Measurements from ENCODE around the gene PELI1. TPM values are rescaled to one million over a fixed set of nuclear protein-coding genes. Genes with fewer than 3 reads are reported as not detected.

The PELI1 gene
- total and polyA plus RNA-seq, 2 of the 8 experiments (the other 6 are each of a cell fraction or from before 2014, with no cell fraction given): 21.8 to 57.1 TPM

- FAIRE-seq (no peak), DNase-seq (ENCODE audit: low read depth in 1 of 2, low spot score in 2 of 2) (no peak)
- Histone ChIP-seq H3K4me2 (ENCODE audit: insufficient read depth in 1 of 2, low read depth in 2 of 2, low read length in 2 of 2) (no peak overlapping the region), H3K56ac (replicated peaks; ENCODE audit: insufficient read length, low read depth, low read length) (no peak overlapping the region), H2BK12ac (ENCODE audit: low read depth, low read length) (no peak overlapping the region), H4K8ac (ENCODE audit: extremely low read depth, insufficient read depth, low read length) (no peak overlapping the region), H3K9me3 (ENCODE audit: insufficient read depth in 2 of 2, low read depth in 1 of 2, low read length in 1 of 2) (no peaks in the 10 kb centered on the region), H3K14ac (ENCODE audit: insufficient read length) (no peak overlapping the region), H2BK5ac (ENCODE audit: low read depth, low read length) (no peak overlapping the region), H2AFZ (ENCODE audit: low read length) (no peak overlapping the region), H3K18ac (ENCODE audit: extremely low read depth, low read length) (no peak overlapping the region), H3K4me1 (replicated peaks in 1 of 4; ENCODE audit: control insufficient read depth in 3 of 4, insufficient read depth in 4 of 4, low read length in 3 of 4) (no peaks in the 10 kb centered on the region), H3K36me3 (ENCODE audit: control insufficient read depth in 2 of 4, insufficient read depth in 4 of 4, low read length in 3 of 4) (peaks cover 3 to 38% (median 21%) of the 10 kb centered on the region in 4 experiments; a peak in 7 of 8 replicates), H2BK20ac (ENCODE audit: low read length) (no peak overlapping the region), H3K4me3 (ENCODE audit: extremely low read depth in 1 of 4, insufficient read depth in 2 of 4, low read depth in 3 of 4, low read length in 4 of 4) (no peak overlapping the region), H2BK120ac (replicated peaks; ENCODE audit: low read depth, low read length) (no peak overlapping the region), H4K91ac (replicated peaks; ENCODE audit: insufficient read length, low read length) (no peak overlapping the region), H3K23ac (ENCODE audit: insufficient read length) (no peak overlapping the region), H3K9ac (replicated peaks in 1 of 4; ENCODE audit: extremely low read depth in 1 of 4, low read depth in 3 of 4, low read length in 3 of 4) (no peak overlapping the region), H2BK15ac (ENCODE audit: low read length) (no peak overlapping the region), H3K79me1 (ENCODE audit: low read depth, low read length) (peaks cover 5% of the 10 kb centered on the region; the same call in 1 of the 2 replicates), H3K27me3 (replicated peaks in 1 of 4; ENCODE audit: control insufficient read depth in 3 of 4, extremely low read depth in 1 of 4, insufficient read depth in 3 of 4, low read length in 3 of 4) (no peaks in the 10 kb centered on the region), H3K79me2 (ENCODE audit: control insufficient read depth in 1 of 2, insufficient read depth in 2 of 2, low read length in 2 of 2) (peaks cover 0 to 38% of the 10 kb centered on the region in 2 experiments; a peak in 3 of 4 replicates), H3K23me2 (ENCODE audit: low read depth, low read length) (no peaks in the 10 kb centered on the region), H2AK5ac (ENCODE audit: low read depth, low read length) (no peak overlapping the region), H4K20me1 (replicated peaks in 1 of 2; ENCODE audit: control insufficient read depth in 1 of 2, insufficient read depth in 2 of 2, low read length in 2 of 2) (peaks cover 2 to 6% of the 10 kb centered on the region in 2 experiments), H4K5ac (ENCODE audit: insufficient read length, low read depth, low read length) (no peak overlapping the region), H3K27ac (ENCODE audit: low read depth, low read length) (no peak overlapping the region), H3K4ac (replicated peaks; ENCODE audit: insufficient read length, low read depth, low read length) (no peak overlapping the region)
- CTCF ChIA-PET (ENCODE audit: partially characterized antibody): interaction anchor here (0.5 to 1.6 kb wide), 4 partner anchors 11 to 225 kb away, joined by 3 to 5 read pairs (median 3); no protein-coding TSS in a partner anchor
- whole genome bisulfite sequencing, 2 experiments (ENCODE audit: extremely low coverage in 1 of 2, insufficient coverage in 1 of 2, insufficient read length in 1 of 2, insufficient replicate concordance in 2 of 2, low coverage in 1 of 2, low lambda C conversion rate in 2 of 2, missing lambda C conversion rate in 1 of 2): 93% methylated on average over 3 of the region's 3 CpGs; no CpG with 5 or more reads in 1 of the 2 experiments
- POLR2A ChIA-PET (ENCODE audit: partially characterized antibody): interaction anchor here (0.8 to 1.1 kb wide), 3 partner anchors 12 to 82 kb away, joined by 3 to 4 read pairs (median 3); no protein-coding TSS in a partner anchor
- TF ChIP-seq HDAC2 (IDR thresholded peaks at IDR 0.05; ENCODE audit: borderline replicate concordance in 1 of 2, low read depth in 2 of 2, low read length in 2 of 2) (no peak), HDAC6 (IDR thresholded peaks at IDR 0.05; ENCODE audit: low read depth, low read length) (no peak), MAFK (IDR thresholded peaks at IDR 0.05; ENCODE audit: low read depth, low read length) (no peak), EZH2 (IDR thresholded peaks at IDR 0.05; ENCODE audit: low read depth, low read length, severe bottlenecking) (no peak), FOSL1 (IDR thresholded peaks at IDR 0.05; ENCODE audit: insufficient read depth, low read depth, low read length) (no peak), CHD1 (IDR thresholded peaks at IDR 0.05; ENCODE audit: low read depth, low read length) (no peak), CEBPB (IDR thresholded peaks at IDR 0.05; ENCODE audit: low read depth, low read length) (no peak), KDM4A (IDR thresholded peaks at IDR 0.05; ENCODE audit: low read depth, low read length, severe bottlenecking) (no peak), SIN3A (conservative IDR thresholded peaks at IDR 0.05 in 1 of 2, IDR thresholded peaks at IDR 0.05 in 1 of 2; ENCODE audit: low read depth in 1 of 2, low read length in 2 of 2) (no peak), CHD2 (IDR thresholded peaks at IDR 0.05; ENCODE audit: low read length) (no peak), POU5F1 (IDR thresholded peaks at IDR 0.05; ENCODE audit: low read depth, low read length) (no peak), CREB1 (IDR thresholded peaks at IDR 0.05) (no peak), GTF2F1 (IDR thresholded peaks at IDR 0.05; ENCODE audit: borderline replicate concordance, low read depth, low read length) (no peak), SP1 (IDR thresholded peaks at IDR 0.05; ENCODE audit: low read depth, low read length) (no peak), ASH2L (IDR thresholded peaks at IDR 0.05; ENCODE audit: low read length) (no peak)
These were observed 37.7 kb downstream of the PELI1 start for GRCh38 chr2:64106481-64106880.
